ENCODE results near the gene SMOC2.

GRCh38 chr6:168678077-168678476 lies 237.1 kb downstream of the SMOC2 start:
- TF ChIP-seq POLR2A (IDR thresholded peaks at IDR 0.05; ENCODE audit: low read depth, low read length) (no peak), ELK1 (IDR thresholded peaks at IDR 0.05; ENCODE audit: borderline replicate concordance, low read depth, low read length) (no peak), CHD1 (IDR thresholded peaks at IDR 0.05; ENCODE audit: low read depth, low read length) (no peak), RAD21 (IDR thresholded peaks at IDR 0.05; ENCODE audit: low read length) (no peak), SMC3 (IDR thresholded peaks at IDR 0.05; ENCODE audit: low read depth, low read length) (no peak), USF2 (IDR thresholded peaks at IDR 0.05; ENCODE audit: low read depth, low read length) (no peak), RFX5 (IDR thresholded peaks at IDR 0.05; ENCODE audit: low read depth, low read length) (no peak), MAFK (IDR thresholded peaks at IDR 0.05; ENCODE audit: low read depth, low read length) (no peak), MAZ (IDR thresholded peaks at IDR 0.05; ENCODE audit: borderline replicate concordance, low read depth, low read length) (no peak), FOS (IDR thresholded peaks at IDR 0.05; ENCODE audit: low read depth, low read length) (no peak)
- TF ChIP-seq, protein P1, sequence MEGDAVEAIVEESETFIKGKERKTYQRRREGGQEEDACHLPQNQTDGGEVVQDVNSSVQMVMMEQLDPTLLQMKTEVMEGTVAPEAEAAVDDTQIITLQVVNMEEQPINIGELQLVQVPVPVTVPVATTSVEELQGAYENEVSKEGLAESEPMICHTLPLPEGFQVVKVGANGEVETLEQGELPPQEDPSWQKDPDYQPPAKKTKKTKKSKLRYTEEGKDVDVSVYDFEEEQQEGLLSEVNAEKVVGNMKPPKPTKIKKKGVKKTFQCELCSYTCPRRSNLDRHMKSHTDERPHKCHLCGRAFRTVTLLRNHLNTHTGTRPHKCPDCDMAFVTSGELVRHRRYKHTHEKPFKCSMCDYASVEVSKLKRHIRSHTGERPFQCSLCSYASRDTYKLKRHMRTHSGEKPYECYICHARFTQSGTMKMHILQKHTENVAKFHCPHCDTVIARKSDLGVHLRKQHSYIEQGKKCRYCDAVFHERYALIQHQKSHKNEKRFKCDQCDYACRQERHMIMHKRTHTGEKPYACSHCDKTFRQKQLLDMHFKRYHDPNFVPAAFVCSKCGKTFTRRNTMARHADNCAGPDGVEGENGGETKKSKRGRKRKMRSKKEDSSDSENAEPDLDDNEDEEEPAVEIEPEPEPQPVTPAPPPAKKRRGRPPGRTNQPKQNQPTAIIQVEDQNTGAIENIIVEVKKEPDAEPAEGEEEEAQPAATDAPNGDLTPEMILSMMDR (conservative IDR thresholded peaks at IDR 0.05; ENCODE audit: low read depth, low read length) = no peak

Measured in IMR-90 (cell line).